Adrenal gland (tissue), 5 donors: ENCODE data around the gene SLC39A7.

Experiments
- CTCF ChIP-seq, 6 experiments: fragments of 450-650 bp in 4 of 6; fragments of 200-600 bp in 2 of 6; sonication (generic) in 1 of 6; IDR thresholded peaks; 1 replicate in 5 of 6; 2 replicates in 1 of 6; pipeline versions ENCODE4 v1.5.1 to v1.8.0; 2016 to 2021; ENCODE audit warnings: antibody characterized with exemption in 6 of 6, mild to moderate bottlenecking in 2 of 6, moderate library complexity in 1 of 6
- POLR2A ChIP-seq, 2 donors: fragments of 450-650 bp; IDR thresholded peaks; one replicate each; pipeline ENCODE4 v1.6.1; 2017; ENCODE audit warnings: antibody characterized with exemption in 2 of 2, mild to moderate bottlenecking in 2 of 2, moderate library complexity in 1 of 2
- donor health status: DM: no; HTN: no; CAD: no.

DNA sequence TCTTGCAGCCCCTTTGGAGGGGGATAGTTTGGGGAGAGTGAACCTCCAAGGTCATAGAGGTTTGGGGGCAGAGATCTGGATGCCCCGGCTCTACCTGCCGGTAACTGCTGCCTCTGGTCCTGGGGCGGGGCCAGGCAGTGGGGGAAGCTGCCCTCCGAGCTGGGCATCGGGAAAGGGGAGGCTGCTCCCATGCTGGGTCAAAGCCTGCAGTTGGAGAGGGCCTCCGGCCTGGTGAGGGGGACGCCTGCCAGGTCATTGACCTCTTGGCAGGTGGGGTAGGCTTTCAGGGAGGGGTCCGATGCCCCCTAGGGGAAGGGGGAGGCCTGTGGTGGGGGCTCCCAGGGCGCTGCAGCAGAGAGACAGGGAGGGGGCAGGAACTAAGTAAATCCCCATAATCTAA is 15.5 kb upstream of the SLC39A7 start:
- TF ChIP-seq CTCF (IDR thresholded peaks at IDR 0.05): no peak
- TF ChIP-seq POLR2A (IDR thresholded peaks at IDR 0.05): no peak
